Measurements from ENCODE around the gene MAFG.

MAFG gene

GRCh38 chr17:81909231-81909630, 18.3 kb downstream of the MAFG start (continued):
- TF ChIP-seq CSRNP3 (CRISPR knock-in tag; IDR thresholded peaks at IDR 0.05) (no peak), RARB (CRISPR knock-in tag; IDR thresholded peaks at IDR 0.05) (no peak), SNAI2 (CRISPR knock-in tag; IDR thresholded peaks at IDR 0.05) (no peak), ZNF8 (CRISPR knock-in tag; IDR thresholded peaks at IDR 0.05) (no peak), ZC3H10 (CRISPR knock-in tag; IDR thresholded peaks at IDR 0.05) (no peak), CSDC2 (CRISPR knock-in tag; IDR thresholded peaks at IDR 0.05) (no peak), BACH2 (CRISPR knock-in tag; IDR thresholded peaks at IDR 0.05; ENCODE audit: borderline replicate concordance) (no peak), ZNF565 (CRISPR knock-in tag; conservative IDR thresholded peaks at IDR 0.05; ENCODE audit: low read depth) (no peak), ZNF70 (CRISPR knock-in tag; IDR thresholded peaks at IDR 0.05) (no peak), PPARA (CRISPR knock-in tag; IDR thresholded peaks at IDR 0.05; ENCODE audit: borderline replicate concordance) (no peak)

GRCh38 chr17:81908793-81909192, 18.7 kb downstream of the MAFG start:
- no peak for TF ChIP-seq ZNF565 (CRISPR knock-in tag; conservative IDR thresholded peaks at IDR 0.05; ENCODE audit: low read depth)
- TF ChIP-seq ZC3H10 (CRISPR knock-in tag; IDR thresholded peaks at IDR 0.05): no peak
- TF ChIP-seq ZNF70 (CRISPR knock-in tag; IDR thresholded peaks at IDR 0.05): no peak
- TF ChIP-seq PPARA (CRISPR knock-in tag; IDR thresholded peaks at IDR 0.05; ENCODE audit: borderline replicate concordance): no peak
- TF ChIP-seq ZFP3 (CRISPR knock-in tag; IDR thresholded peaks at IDR 0.05): no peak
- no peak for TF ChIP-seq TSHZ2 (CRISPR knock-in tag; IDR thresholded peaks at IDR 0.05)
- TF ChIP-seq TCF4 (CRISPR knock-in tag; IDR thresholded peaks at IDR 0.05; ENCODE audit: borderline replicate concordance): no peak
- ATAC-seq: no peak

- TF ChIP-seq TOX (CRISPR knock-in tag; IDR thresholded peaks at IDR 0.05; ENCODE audit: borderline replicate concordance): no peak
- TF ChIP-seq ESRRG (CRISPR knock-in tag; IDR thresholded peaks at IDR 0.05): no peak
- TF ChIP-seq GLIS3 (CRISPR knock-in tag; IDR thresholded peaks at IDR 0.05): no peak
- TF ChIP-seq CSRNP3 (CRISPR knock-in tag; IDR thresholded peaks at IDR 0.05): no peak
- no peak for TF ChIP-seq CSDC2 (CRISPR knock-in tag; IDR thresholded peaks at IDR 0.05)
- no peak for TF ChIP-seq ZNF8 (CRISPR knock-in tag; IDR thresholded peaks at IDR 0.05)
- TF ChIP-seq CREB5 (CRISPR knock-in tag; IDR thresholded peaks at IDR 0.05; ENCODE audit: low read depth): no peak
- no peak for TF ChIP-seq TCF4 (CRISPR knock-in tag; IDR thresholded peaks at IDR 0.05; ENCODE audit: borderline replicate concordance)
- TF ChIP-seq SNAI2 (CRISPR knock-in tag; IDR thresholded peaks at IDR 0.05): no peak
- TF ChIP-seq POU6F1 (CRISPR knock-in tag; IDR thresholded peaks at IDR 0.05; ENCODE audit: borderline replicate concordance, low read depth): no peak
- TF ChIP-seq ZNF70 (CRISPR knock-in tag; IDR thresholded peaks at IDR 0.05): no peak
- TF ChIP-seq ZFP3 (CRISPR knock-in tag; IDR thresholded peaks at IDR 0.05): no peak
- no peak for TF ChIP-seq ARNTL (CRISPR knock-in tag; IDR thresholded peaks at IDR 0.05; ENCODE audit: borderline replicate concordance, low read depth)
- no peak for ATAC-seq
Measured at GRCh38 chr17:81907219-81908145, 20.1 kb downstream of the MAFG start.
